Measurements from ENCODE around the gene CD44. TPM values are rescaled to one million over a fixed set of nuclear protein-coding genes. Genes with fewer than 3 reads are reported as not detected.

CD44 gene
- total RNA-seq, 1 experiment from 2014 or later, result 61.4 TPM

- no peak overlapping the region for H3K27ac Mint-ChIP-seq (ENCODE audit: unreplicated experiment)
- ChIA-PET POLR2A (no interaction called here), CTCF (interaction anchor here (1.7 kb wide), 1 partner anchor 14 kb away, joined by 3 read pairs; no protein-coding TSS in a partner anchor)
- Histone ChIP-seq H3K27me3 (replicated peaks; ENCODE audit: control insufficient read depth, insufficient read depth, low read length) (no peaks in the 10 kb centered on the region), H3K9me3 (no peaks in the 10 kb centered on the region), H3K4me3 (ENCODE audit: low read depth, low read length) (no peak overlapping the region), H3K4me1 (peaks cover 19% of the 10 kb centered on the region), H3K36me3 (ENCODE audit: control insufficient read depth, insufficient read depth, low read length) (no peaks in the 10 kb centered on the region; the same call in 1 of the 2 replicates)
- H3K36me3 Mint-ChIP-seq (ENCODE audit: insufficient read depth, unreplicated experiment), result no peaks in the 10 kb centered on the region
- H3K9me3 Mint-ChIP-seq (ENCODE audit: unreplicated experiment), result no peaks in the 10 kb centered on the region
- no peak for TF ChIP-seq CTCF (IDR thresholded peaks at IDR 0.05; ENCODE audit: insufficient read depth in 1 of 2, low read depth in 1 of 2, low read length in 1 of 2, severe bottlenecking in 1 of 2, unreplicated experiment in 1 of 2)
- DNase-seq, result no peak
- H3K4me3 Mint-ChIP-seq (ENCODE audit: unreplicated experiment), result no peak overlapping the region
- H3K27me3 Mint-ChIP-seq (ENCODE audit: insufficient read depth, unreplicated experiment), result no peaks in the 10 kb centered on the region
- intact Hi-C loops (cut with micrococcal nuclease; ENCODE audit: unreplicated experiment), result no loop called here
- no TSS peak for BruUV-seq (replicated peaks)
- no peaks in the 10 kb centered on the region for H3K4me1 Mint-ChIP-seq (ENCODE audit: low read depth, unreplicated experiment)
Observed at GRCh38 chr11:35165423-35166368, 26.7 kb downstream of the CD44 start.

GRCh38 chr11:35166369-35167360, 27.7 kb downstream of the CD44 start:
- Mint-ChIP-seq H3K4me1 (ENCODE audit: low read depth, unreplicated experiment) (no peaks in the 10 kb centered on the region), H3K4me3 (ENCODE audit: unreplicated experiment) (no peak overlapping the region), H3K27me3 (ENCODE audit: insufficient read depth, unreplicated experiment) (no peaks in the 10 kb centered on the region), H3K9me3 (ENCODE audit: unreplicated experiment) (no peaks in the 10 kb centered on the region), H3K36me3 (ENCODE audit: insufficient read depth, unreplicated experiment) (no peaks in the 10 kb centered on the region), H3K27ac (ENCODE audit: unreplicated experiment) (no peak overlapping the region)
- H3K27me3 ChIP-seq (replicated peaks; ENCODE audit: control insufficient read depth, insufficient read depth, low read length), result no peaks in the 10 kb centered on the region
- intact Hi-C loops (cut with micrococcal nuclease; ENCODE audit: unreplicated experiment), result no loop called here
- ChIA-PET CTCF (no interaction called here), POLR2A (no interaction called here)
- no peak for DNase-seq
- no peaks in the 10 kb centered on the region; the same call in 1 of the 2 replicates for H3K36me3 ChIP-seq (ENCODE audit: control insufficient read depth, insufficient read depth, low read length)
- BruUV-seq (replicated peaks), result no TSS peak
- no peaks in the 10 kb centered on the region; the same call in 1 of the 2 replicates for H3K9me3 ChIP-seq
- H3K4me1 ChIP-seq, result peaks cover 24% of the 10 kb centered on the region
- H3K4me3 ChIP-seq (ENCODE audit: low read depth, low read length), result no peak overlapping the region
- no peak for TF ChIP-seq CTCF (IDR thresholded peaks at IDR 0.05; ENCODE audit: insufficient read depth in 1 of 2, low read depth in 1 of 2, low read length in 1 of 2, severe bottlenecking in 1 of 2, unreplicated experiment in 1 of 2)

- Mint-ChIP-seq H3K27ac (ENCODE audit: unreplicated experiment) (no peak overlapping the region), H3K4me3 (ENCODE audit: unreplicated experiment) (no peak overlapping the region), H3K9me3 (ENCODE audit: unreplicated experiment) (no peaks in the 10 kb centered on the region), H3K36me3 (ENCODE audit: insufficient read depth, unreplicated experiment) (peaks cover under 1% of the 10 kb centered on the region), H3K27me3 (ENCODE audit: insufficient read depth, unreplicated experiment) (no peaks in the 10 kb centered on the region), H3K4me1 (ENCODE audit: low read depth, unreplicated experiment) (peaks cover 5% of the 10 kb centered on the region)
- no TSS peak for BruUV-seq (replicated peaks)
- ChIA-PET CTCF (no interaction called here), POLR2A (no interaction called here)
- no peaks in the 10 kb centered on the region for H3K27me3 ChIP-seq (replicated peaks; ENCODE audit: control insufficient read depth, insufficient read depth, low read length)
- H3K36me3 ChIP-seq (ENCODE audit: control insufficient read depth, insufficient read depth, low read length), result no peaks in the 10 kb centered on the region; the same call in 1 of the 2 replicates
- intact Hi-C loops (cut with micrococcal nuclease; ENCODE audit: unreplicated experiment), result no loop called here
- peaks cover 32% of the 10 kb centered on the region for H3K4me1 ChIP-seq
- TF ChIP-seq CTCF (IDR thresholded peaks at IDR 0.05; ENCODE audit: insufficient read depth in 1 of 2, low read depth in 1 of 2, low read length in 1 of 2, severe bottlenecking in 1 of 2, unreplicated experiment in 1 of 2), result no peak
- H3K4me3 ChIP-seq (ENCODE audit: low read depth, low read length), result no peak overlapping the region
- H3K9me3 ChIP-seq, result no peaks in the 10 kb centered on the region; the same call in 1 of the 2 replicates
- no peak for DNase-seq
Observed at GRCh38 chr11:35167426-35167954, 28.5 kb downstream of the CD44 start.

Measured in Caco-2 (cell line).